Parathyroid adenoma (tissue), 2 donors: ENCODE measurements around the gene PACS1.
A peak's percentile ranks its signal among the peaks of the same experiment; 100 is the strongest.

ENCODE experiments used
- H2AFZ ChIP-seq: fragments of 300-600 bp; sonication (generic); one replicate; pipeline ENCODE4 v1.7.0; 2017; ENCODE audit warnings: antibody characterized with exemption, mild to moderate bottlenecking
- H3K27ac ChIP-seq: fragments of 300-600 bp; sonication (generic); one replicate; pipeline ENCODE4 v1.7.0; 2017
- H3K27me3 ChIP-seq: fragments of 300-600 bp; sonication (generic); one replicate; pipeline ENCODE4 v1.7.0; 2017; ENCODE audit warnings: low read length; ENCODE audit not compliant: control insufficient read depth, insufficient read depth
- H3K36me3 ChIP-seq: fragments of 300-600 bp; sonication (generic); one replicate; pipeline ENCODE4 v1.7.0; 2017; ENCODE audit warnings: low read length; ENCODE audit not compliant: control insufficient read depth, insufficient read depth
- H3K4me1 ChIP-seq: fragments of 300-600 bp; sonication (generic); one replicate; pipeline ENCODE4 v1.7.0; 2017; ENCODE audit warnings: control low read depth
- H3K4me2 ChIP-seq: fragments of 300-600 bp; sonication (generic); one replicate; pipeline ENCODE4 v1.7.0; 2017; ENCODE audit warnings: low read length
- H3K4me3 ChIP-seq: fragments of 300-600 bp; sonication (generic); one replicate; pipeline ENCODE4 v1.7.0; 2017; ENCODE audit warnings: low read depth, low read length
- H3K79me2 ChIP-seq: fragments of 300-600 bp; sonication (generic); one replicate; pipeline ENCODE4 v1.7.0; 2017; ENCODE audit warnings: control low read depth
- H3K9ac ChIP-seq: fragments of 300-600 bp; sonication (generic); one replicate; pipeline ENCODE4 v1.7.0; 2017; ENCODE audit warnings: mild to moderate bottlenecking
- H3K9me3 ChIP-seq: fragments of 300-600 bp; sonication (generic); one replicate; pipeline ENCODE4 v1.7.0; 2017; ENCODE audit warnings: low read length; ENCODE audit not compliant: control insufficient read depth
- CTCF ChIP-seq: fragments of 300-600 bp; sonication (generic); IDR thresholded peaks from one replicate; pipeline ENCODE4 v1.7.0; 2017; ENCODE audit warnings: antibody characterized with exemption, mild to moderate bottlenecking
- donor health status: primary hyperparathyroidism.

Gene PACS1

GRCh38 chr11:66281001-66281400, 210.9 kb downstream of the PACS1 start:
- Histone ChIP-seq H2AFZ (no peak overlapping the region), H3K27ac (no peak overlapping the region)
- TF ChIP-seq CTCF = no peak

GRCh38 chr11:66281776-66282467, 211.8 kb downstream of the PACS1 start:
- Histone ChIP-seq H3K9ac (no peak overlapping the region), H3K36me3 (no peaks in the 10 kb centered on the region), H3K79me2 (no peaks in the 10 kb centered on the region), H3K27me3 (no peaks in the 10 kb centered on the region), H3K4me1 (no peaks in the 10 kb centered on the region), H3K4me2 (no peak overlapping the region), H3K4me3 (no peak overlapping the region), H3K27ac (no peak overlapping the region), H3K9me3 (no peaks in the 10 kb centered on the region), H2AFZ (no peak overlapping the region)
- no peak for TF ChIP-seq CTCF

More at GRCh38 chr11:66281001-66281400, 210.9 kb downstream of the PACS1 start:
- H3K4me2 ChIP-seq = no peak overlapping the region
- no peaks in the 10 kb centered on the region for H3K27me3 ChIP-seq
- H3K36me3 ChIP-seq = no peaks in the 10 kb centered on the region
- no peaks in the 10 kb centered on the region for H3K79me2 ChIP-seq
- H3K4me3 ChIP-seq = no peak overlapping the region
- no peak overlapping the region for H3K9ac ChIP-seq
- no peaks in the 10 kb centered on the region for H3K9me3 ChIP-seq
- H3K4me1 ChIP-seq = no peaks in the 10 kb centered on the region

- no peaks in the 10 kb centered on the region for H3K27me3 ChIP-seq
- no peak overlapping the region for H3K4me2 ChIP-seq
- no peaks in the 10 kb centered on the region for H3K4me1 ChIP-seq
- no peak overlapping the region for H3K27ac ChIP-seq
- no peaks in the 10 kb centered on the region for H3K79me2 ChIP-seq
- peak; percentile 91 for TF ChIP-seq CTCF
- no peaks in the 10 kb centered on the region for H3K36me3 ChIP-seq
- no peak overlapping the region for H2AFZ ChIP-seq
- no peaks in the 10 kb centered on the region for H3K9me3 ChIP-seq
- H3K9ac ChIP-seq = no peak overlapping the region
- H3K4me3 ChIP-seq = no peak overlapping the region
These were observed 212.7 kb downstream of the PACS1 start for GRCh38 chr11:66282468-66283455.

- no peaks in the 10 kb centered on the region for H3K9me3 ChIP-seq
- no peaks in the 10 kb centered on the region for H3K79me2 ChIP-seq
- H3K4me1 ChIP-seq = no peaks in the 10 kb centered on the region
- H3K4me3 ChIP-seq = no peak overlapping the region
- H2AFZ ChIP-seq = no peak overlapping the region
- no peak overlapping the region for H3K27ac ChIP-seq
- TF ChIP-seq CTCF = no peak
- H3K9ac ChIP-seq = no peak overlapping the region
- H3K36me3 ChIP-seq = no peaks in the 10 kb centered on the region
- no peak overlapping the region for H3K4me2 ChIP-seq
- no peaks in the 10 kb centered on the region for H3K27me3 ChIP-seq
These were observed 213.5 kb downstream of the PACS1 start for GRCh38 chr11:66283461-66284105.
